ENCODE data around the gene APBA1. TPM values are rescaled to one million over a fixed set of nuclear protein-coding genes. Genes with fewer than 3 reads are reported as not detected.

Gene APBA1
- total RNA-seq, 4 donors from 2014 or later, result 3.3 to 9.7 (median 5.2) TPM

DNA sequence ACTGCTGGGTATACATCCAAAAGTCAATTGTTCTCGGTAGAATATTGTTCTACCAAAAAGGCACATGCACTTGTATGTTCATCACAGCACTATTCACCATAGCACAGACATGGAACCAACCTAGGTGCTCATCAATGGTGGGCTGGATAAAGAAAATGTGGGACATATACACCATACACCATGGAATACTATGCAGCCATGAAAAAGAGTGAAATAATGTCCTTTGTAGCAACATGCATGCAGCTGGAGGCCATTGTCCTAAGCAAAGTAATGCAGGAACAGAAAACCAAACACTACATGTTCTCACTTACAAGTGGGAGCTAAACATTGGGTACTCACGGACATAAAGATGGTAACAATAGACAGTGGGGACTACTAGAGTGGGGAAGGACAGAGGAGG, 145.5 kb downstream of the APBA1 start:
- Histone ChIP-seq H3K9me3 (no peaks in the 10 kb centered on the region), H3K4me1 (no peaks in the 10 kb centered on the region), H3K27ac (replicated peaks in 1 of 4) (no peak overlapping the region), H3K27me3 (no peaks in the 10 kb centered on the region), H3K36me3 (no peaks in the 10 kb centered on the region), H3K4me3 (no peak overlapping the region)
- intact Hi-C loops (cut with DNase I), result no loop called here
- TF ChIP-seq POLR2AphosphoS5 (IDR thresholded peaks at IDR 0.05) (no peak), POLR2A (IDR thresholded peaks at IDR 0.05; ENCODE audit: low read depth) (no peak), EP300 (IDR thresholded peaks at IDR 0.05) (no peak)
- TF ChIP-seq, protein P1, sequence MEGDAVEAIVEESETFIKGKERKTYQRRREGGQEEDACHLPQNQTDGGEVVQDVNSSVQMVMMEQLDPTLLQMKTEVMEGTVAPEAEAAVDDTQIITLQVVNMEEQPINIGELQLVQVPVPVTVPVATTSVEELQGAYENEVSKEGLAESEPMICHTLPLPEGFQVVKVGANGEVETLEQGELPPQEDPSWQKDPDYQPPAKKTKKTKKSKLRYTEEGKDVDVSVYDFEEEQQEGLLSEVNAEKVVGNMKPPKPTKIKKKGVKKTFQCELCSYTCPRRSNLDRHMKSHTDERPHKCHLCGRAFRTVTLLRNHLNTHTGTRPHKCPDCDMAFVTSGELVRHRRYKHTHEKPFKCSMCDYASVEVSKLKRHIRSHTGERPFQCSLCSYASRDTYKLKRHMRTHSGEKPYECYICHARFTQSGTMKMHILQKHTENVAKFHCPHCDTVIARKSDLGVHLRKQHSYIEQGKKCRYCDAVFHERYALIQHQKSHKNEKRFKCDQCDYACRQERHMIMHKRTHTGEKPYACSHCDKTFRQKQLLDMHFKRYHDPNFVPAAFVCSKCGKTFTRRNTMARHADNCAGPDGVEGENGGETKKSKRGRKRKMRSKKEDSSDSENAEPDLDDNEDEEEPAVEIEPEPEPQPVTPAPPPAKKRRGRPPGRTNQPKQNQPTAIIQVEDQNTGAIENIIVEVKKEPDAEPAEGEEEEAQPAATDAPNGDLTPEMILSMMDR (IDR thresholded peaks at IDR 0.05), result no peak
- 93% methylated on average over 2 of the region's 2 CpGs for WGBS
- DNase-seq (ENCODE audit: extremely low spot score), result no peak

DNA sequence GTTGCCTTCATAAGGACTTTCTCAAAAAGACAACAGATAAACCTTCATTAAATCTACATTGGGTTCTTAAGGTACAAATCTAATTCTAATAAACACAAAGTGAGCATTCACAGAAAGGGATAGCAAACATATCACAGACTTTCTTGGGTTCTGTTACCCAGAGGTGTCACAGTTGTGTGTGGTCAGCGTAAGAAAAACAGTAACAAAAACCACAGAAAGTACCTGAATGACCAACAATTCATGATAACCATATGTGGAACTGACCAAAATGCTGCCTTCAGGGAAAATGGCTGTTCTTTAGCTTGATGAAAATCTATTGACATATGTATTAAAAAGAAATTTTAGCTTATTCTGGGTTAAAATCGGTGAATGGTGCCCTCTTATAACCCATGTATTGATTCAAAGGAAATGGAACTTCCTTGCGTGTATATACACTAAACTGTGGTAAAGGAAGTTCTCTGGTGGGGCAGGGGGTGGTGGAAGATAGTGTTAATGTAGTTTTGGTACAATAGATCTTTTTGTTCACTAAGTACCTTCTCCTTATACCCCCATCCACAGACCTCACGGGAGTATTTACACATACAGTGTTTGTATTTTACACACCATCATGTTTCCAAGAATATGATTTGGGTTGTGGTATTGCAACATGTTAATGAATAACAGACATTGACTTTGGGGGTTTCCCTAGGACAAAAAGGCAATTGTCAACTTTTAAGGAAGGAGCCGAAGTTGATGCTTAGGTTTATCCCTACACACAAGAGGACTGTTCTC, 152.5 kb downstream of the APBA1 start:
- H3K36me3 ChIP-seq, result peaks cover 0 to 11% (median 10%) of the 10 kb centered on the region in 4 donors
- no peaks in the 10 kb centered on the region for H3K4me1 ChIP-seq
- no peak for DNase-seq (ENCODE audit: extremely low spot score)
- H3K9me3 ChIP-seq, result no peaks in the 10 kb centered on the region
- intact Hi-C loops (cut with DNase I), result no loop called here
- no peak for TF ChIP-seq EP300 (IDR thresholded peaks at IDR 0.05)
- no peak for TF ChIP-seq POLR2A (IDR thresholded peaks at IDR 0.05; ENCODE audit: low read depth)
- TF ChIP-seq POLR2AphosphoS5 (IDR thresholded peaks at IDR 0.05), result no peak
- TF ChIP-seq, protein P1 (IDR thresholded peaks at IDR 0.05), result no peak
- H3K4me3 ChIP-seq, result no peak overlapping the region
- no peaks in the 10 kb centered on the region for H3K27me3 ChIP-seq
- H3K27ac ChIP-seq (replicated peaks in 1 of 4), result no peak overlapping the region
- WGBS, result 84% methylated on average over 5 of the region's 5 CpGs

DNA sequence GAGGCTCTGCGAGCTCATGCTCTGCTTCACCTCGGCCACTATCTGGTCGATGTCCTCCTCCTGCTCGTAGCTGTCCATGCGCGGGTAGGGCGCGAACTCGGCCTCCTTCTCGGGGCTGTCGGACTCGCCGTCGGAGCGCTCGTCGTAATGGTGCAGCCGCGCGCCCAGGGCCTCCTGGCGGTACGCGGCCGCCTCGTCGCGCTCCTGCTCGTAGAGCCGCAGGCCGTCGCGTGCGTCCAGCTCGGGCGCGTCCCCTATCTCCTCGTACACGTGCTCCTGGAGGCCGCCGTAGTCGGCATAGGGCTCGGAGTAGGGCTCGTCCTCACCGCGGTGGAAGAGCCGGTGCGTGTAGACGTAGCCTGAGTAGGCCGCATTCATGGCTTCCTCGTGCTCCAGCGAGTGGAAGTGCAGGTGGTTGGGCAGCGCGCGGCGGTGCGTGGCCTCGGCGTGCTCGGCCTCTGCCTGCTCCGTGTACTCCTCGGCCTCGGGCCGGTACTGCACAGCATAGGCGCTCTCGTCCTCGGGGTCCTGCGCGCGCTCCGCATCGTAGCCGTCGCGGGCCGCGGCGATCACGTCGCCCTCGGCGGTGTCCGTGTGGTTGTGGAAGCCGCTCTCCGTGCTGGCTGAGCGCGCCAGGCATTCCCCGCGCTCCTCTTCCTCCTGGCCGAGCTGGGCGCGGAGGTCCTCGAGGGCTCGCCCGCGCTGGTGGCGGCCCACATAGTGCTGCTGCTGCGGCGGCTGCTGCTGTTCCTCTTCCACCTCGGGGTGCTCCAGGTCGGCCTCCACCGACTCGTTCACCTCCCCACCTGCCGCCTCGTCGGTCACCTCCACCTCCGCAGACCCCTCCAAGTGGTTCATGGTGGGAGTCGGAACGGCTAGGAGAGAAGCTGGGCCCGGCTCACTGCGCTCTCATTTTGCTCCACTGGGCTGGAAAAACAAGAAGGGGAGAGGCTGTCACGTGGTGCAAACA, 155.5 kb downstream of the APBA1 start:
- intact Hi-C loops (cut with DNase I), result no loop called here
- peak; percentile 45 for DNase-seq (ENCODE audit: extremely low spot score)
- no peak overlapping the region for H3K27ac ChIP-seq (replicated peaks in 1 of 4)
- TF ChIP-seq EP300 (IDR thresholded peaks at IDR 0.05) (no peak), POLR2AphosphoS5 (IDR thresholded peaks at IDR 0.05) (no peak), POLR2A (IDR thresholded peaks at IDR 0.05; ENCODE audit: low read depth) (no peak)
- TF ChIP-seq, protein P1 (IDR thresholded peaks at IDR 0.05), result no peak
- H3K27me3 ChIP-seq, result no peaks in the 10 kb centered on the region
- WGBS, result 93% methylated on average over 57 of the region's 111 CpGs
- H3K9me3 ChIP-seq, result no peaks in the 10 kb centered on the region
- H3K36me3 ChIP-seq, result peaks cover 0 to 11% (median 10%) of the 10 kb centered on the region in 4 donors
- no peak overlapping the region for H3K4me3 ChIP-seq
- H3K4me1 ChIP-seq, result no peaks in the 10 kb centered on the region

DNA sequence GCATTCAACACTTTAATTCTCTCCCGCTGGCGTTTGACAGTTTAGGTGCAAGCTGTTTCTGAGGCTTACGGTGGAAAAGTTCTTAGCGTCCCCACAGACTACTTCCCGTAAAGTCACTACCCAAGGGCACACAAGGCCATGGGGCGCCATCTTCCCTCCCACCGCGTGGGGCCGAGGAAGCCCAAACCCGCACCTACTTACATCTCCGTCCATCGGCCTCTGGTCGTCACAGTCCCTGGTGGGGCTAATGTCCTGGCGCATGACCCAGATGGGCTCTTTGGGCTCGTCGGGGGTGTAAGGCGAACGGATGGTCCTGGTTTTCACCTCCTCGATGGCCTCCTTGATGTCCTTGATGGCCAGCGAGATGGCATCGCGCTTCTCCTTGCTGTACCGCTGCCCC, 156.4 kb downstream of the APBA1 start:
- DNase-seq (ENCODE audit: extremely low spot score), result peak; percentile 62
- H3K27ac ChIP-seq (replicated peaks in 1 of 4), result no peak overlapping the region
- WGBS, result 98% methylated on average over 23 of the region's 23 CpGs
- TF ChIP-seq, protein P1 (IDR thresholded peaks at IDR 0.05), result no peak
- H3K4me1 ChIP-seq, result no peaks in the 10 kb centered on the region
- H3K9me3 ChIP-seq, result no peaks in the 10 kb centered on the region
- intact Hi-C loops (cut with DNase I), result no loop called here
- no peaks in the 10 kb centered on the region for H3K27me3 ChIP-seq
- no peak overlapping the region for H3K4me3 ChIP-seq
- H3K36me3 ChIP-seq, result peaks cover 0 to 11% (median 10%) of the 10 kb centered on the region in 4 donors

Measured in esophagus muscularis mucosa (tissue), 4 donors.